Measurements from ENCODE around the gene CCDC30. TPM values are rescaled to one million over a fixed set of nuclear protein-coding genes. Genes with fewer than 3 reads are reported as not detected.
A peak's percentile ranks its signal among the peaks of the same experiment; 100 is the strongest.

CCDC30 gene
- total and polyA plus RNA-seq, 9 of the 15 experiments (the other 6 are each of a cell fraction or from before 2014, with no cell fraction given), result 0.05 to 0.91 (median 0.24) TPM

GRCh38 chr1:42703888-42704464 lies 240.9 kb downstream of the CCDC30 start:
- DNase-seq (ENCODE audit: extremely low read depth in 1 of 4, low spot score in 3 of 4) (no peak), FAIRE-seq (no peak), ATAC-seq (peak; percentile 45)
- Histone ChIP-seq H2AFZ (ENCODE audit: low read depth, low read length) (no peak overlapping the region), H3K4me2 (ENCODE audit: insufficient read depth, low read length) (no peak overlapping the region), H3K9me3 (replicated peaks; ENCODE audit: control insufficient read depth, insufficient read depth, low read depth, low read length) (no peaks in the 10 kb centered on the region), H3K79me2 (ENCODE audit: control insufficient read depth, insufficient read depth, low read length) (peaks cover 30% of the 10 kb centered on the region), H3K36me3 (ENCODE audit: control insufficient read depth, insufficient read depth, low read length) (peaks cover 91% of the 10 kb centered on the region), H3K9me1 (ENCODE audit: control insufficient read depth, insufficient read depth, low read length) (no peaks in the 10 kb centered on the region), H3K4me3 (no peak overlapping the region), H3K4me1 (replicated peaks in 1 of 2; ENCODE audit: control insufficient read depth in 2 of 2, insufficient read depth in 2 of 2, low read length in 2 of 2) (no peaks in the 10 kb centered on the region), H3K27me3 (ENCODE audit: control insufficient read depth in 2 of 2, insufficient read depth in 2 of 2, low read length in 2 of 2) (no peaks in the 10 kb centered on the region), H3K27ac (ENCODE audit: extremely low read depth, low read depth, low read length) (no peak overlapping the region), H4K20me1 (replicated peaks; ENCODE audit: control insufficient read depth, insufficient read depth, low read length) (no peaks in the 10 kb centered on the region), H3K9ac (ENCODE audit: insufficient read depth in 1 of 2, low read depth in 2 of 2, low read length in 2 of 2) (no peak overlapping the region)
- BruUV-seq (replicated peaks), result no TSS peak
- CTCF ChIA-PET (ENCODE audit: low intra/inter-chr PET ratio), result no interaction called here
- intact Hi-C loops (cut with micrococcal nuclease) (no loop called here), in situ Hi-C loops (cut with MboI) (no loop called here)
- WGBS (ENCODE audit: insufficient coverage, low coverage, missing lambda C conversion rate), result 94% methylated on average over 7 of the region's 7 CpGs
- POLR2A ChIA-PET, result no interaction called here
- TF ChIP-seq SIN3A (IDR thresholded peaks at IDR 0.05; ENCODE audit: borderline replicate concordance in 2 of 2, control insufficient read depth in 1 of 2, low read depth in 2 of 2, low read length in 2 of 2), result 0 out of 4 replicates have a peak, but pooled peaks of 1 of the 2 experiments have one; percentile 30
- TF ChIP-seq SUPT5H (IDR thresholded peaks at IDR 0.05), result peak; percentile 59
- TF ChIP-seq HNRNPLL (IDR thresholded peaks at IDR 0.05; ENCODE audit: low read depth, low read length, poor library complexity, severe bottlenecking), result no peak
- TF ChIP-seq TAF15 (IDR thresholded peaks at IDR 0.05; ENCODE audit: low read depth, low read length), result no peak
- no peak for TF ChIP-seq ZEB2 (IDR thresholded peaks at IDR 0.05)
- TF ChIP-seq MITF (IDR thresholded peaks at IDR 0.05), result no peak
- TF ChIP-seq MBD1 (CRISPR knock-in tag; IDR thresholded peaks at IDR 0.05), result no peak
- TF ChIP-seq RBM22 (IDR thresholded peaks at IDR 0.05; ENCODE audit: low read depth, low read length, poor library complexity, severe bottlenecking), result peak; percentile 76
- no peak for TF ChIP-seq MAFF (IDR thresholded peaks at IDR 0.05; ENCODE audit: low read length)
- TF ChIP-seq TEAD4 (IDR thresholded peaks at IDR 0.05; ENCODE audit: low read length), result no peak
- TF ChIP-seq TEAD4 (CRISPR knock-in tag; IDR thresholded peaks at IDR 0.05; ENCODE audit: borderline replicate concordance), result no peak
- TF ChIP-seq KHSRP (IDR thresholded peaks at IDR 0.05), result no peak
- no peak for TF ChIP-seq MAZ (CRISPR knock-in tag; conservative IDR thresholded peaks at IDR 0.05 in 1 of 2, IDR thresholded peaks at IDR 0.05 in 1 of 2)
- TF ChIP-seq BRCA1 (IDR thresholded peaks at IDR 0.05), result no peak
- no peak for TF ChIP-seq BRCA1 (CRISPR knock-in tag; IDR thresholded peaks at IDR 0.05)
- 0 out of 2 replicates have a peak, but pooled peaks have one; percentile 4 for TF ChIP-seq STAT5A (IDR thresholded peaks at IDR 0.05; ENCODE audit: borderline replicate concordance, low read length)
- TF ChIP-seq HDGF (IDR thresholded peaks at IDR 0.05), result no peak
- peak; percentile 87; the same call in 1 of the 2 replicates for TF ChIP-seq POLR2AphosphoS2 (IDR thresholded peaks at IDR 0.05; ENCODE audit: low read length)
- TF ChIP-seq ZNF253 (CRISPR knock-in tag; conservative IDR thresholded peaks at IDR 0.05), result no peak
- no peak for TF ChIP-seq ZNF146 (CRISPR knock-in tag; IDR thresholded peaks at IDR 0.05; ENCODE audit: unreplicated experiment)
- no peak for TF ChIP-seq ZNF175 (CRISPR knock-in tag; IDR thresholded peaks at IDR 0.05; ENCODE audit: low read depth)
- no peak for TF ChIP-seq NCOA1 (IDR thresholded peaks at IDR 0.05; ENCODE audit: low read depth)
- TF ChIP-seq MAX (CRISPR knock-in tag; IDR thresholded peaks at IDR 0.05), result no peak
